ENCODE results near the gene CEP85L. TPM values are rescaled to one million over a fixed set of nuclear protein-coding genes. Genes with fewer than 3 reads are reported as not detected.

The CEP85L gene
- total RNA-seq, 1 experiment from 2014 or later, result 4.9 TPM

DNA sequence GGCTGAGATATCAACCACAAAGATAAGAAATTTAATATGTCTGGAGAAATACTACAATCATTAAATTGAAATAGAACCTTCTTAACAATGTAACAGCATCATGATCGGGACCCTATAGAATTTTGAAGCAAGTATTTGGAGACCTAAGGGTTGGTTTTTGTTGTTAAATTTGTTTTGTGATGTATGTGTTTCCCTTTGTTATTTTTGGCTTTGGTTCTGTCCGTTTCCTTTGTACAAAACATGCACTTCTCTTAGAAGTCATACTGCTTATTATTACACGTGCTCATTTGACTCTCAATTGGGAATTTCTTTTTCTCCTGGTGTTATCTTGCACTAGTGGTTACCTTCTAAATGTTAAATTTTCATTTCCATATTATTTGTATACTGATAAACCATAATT lies 107.3 kb downstream of the CEP85L start:
- ChIA-PET RAD21 (ENCODE audit: low non-redundant PET in 1 of 2, low total read pairs in 2 of 2, uncharacterized antibody in 2 of 2, unreplicated experiment in 2 of 2) (no interaction called here), POLR2A (no interaction called here), CTCF (no interaction called here)
- Histone ChIP-seq H3K79me2 (ENCODE audit: insufficient read depth, low read length) (no peaks in the 10 kb centered on the region), H3K9ac (ENCODE audit: low read length) (no peak overlapping the region), H3K27ac (ENCODE audit: low read depth, low read length) (no peak overlapping the region), H3K36me3 (ENCODE audit: control insufficient read depth in 1 of 2, insufficient read depth in 2 of 2, low read length in 2 of 2) (no peaks in the 10 kb centered on the region), H4K20me1 (ENCODE audit: insufficient read depth) (no peaks in the 10 kb centered on the region), H2AFZ (ENCODE audit: low read depth, low read length, poor library complexity, severe bottlenecking) (no peak overlapping the region), H3K9me3 (ENCODE audit: control insufficient read depth in 1 of 2, insufficient read depth in 1 of 2, low read depth in 1 of 2, low read length in 2 of 2) (no peaks in the 10 kb centered on the region), H3K4me1 (ENCODE audit: control insufficient read depth in 1 of 2, insufficient read depth in 2 of 2, low read length in 2 of 2) (no peaks in the 10 kb centered on the region), H3K9me2 (ENCODE audit: insufficient read depth) (no peaks in the 10 kb centered on the region), H3K4me2 (ENCODE audit: low read length) (no peak overlapping the region), H3K4me3 (replicated peaks in 1 of 2; ENCODE audit: low read depth in 1 of 2, low read length in 2 of 2) (no peak overlapping the region), H3K27me3 (ENCODE audit: insufficient read depth, low read length) (no peaks in the 10 kb centered on the region)
- TF ChIP-seq, protein P1, sequence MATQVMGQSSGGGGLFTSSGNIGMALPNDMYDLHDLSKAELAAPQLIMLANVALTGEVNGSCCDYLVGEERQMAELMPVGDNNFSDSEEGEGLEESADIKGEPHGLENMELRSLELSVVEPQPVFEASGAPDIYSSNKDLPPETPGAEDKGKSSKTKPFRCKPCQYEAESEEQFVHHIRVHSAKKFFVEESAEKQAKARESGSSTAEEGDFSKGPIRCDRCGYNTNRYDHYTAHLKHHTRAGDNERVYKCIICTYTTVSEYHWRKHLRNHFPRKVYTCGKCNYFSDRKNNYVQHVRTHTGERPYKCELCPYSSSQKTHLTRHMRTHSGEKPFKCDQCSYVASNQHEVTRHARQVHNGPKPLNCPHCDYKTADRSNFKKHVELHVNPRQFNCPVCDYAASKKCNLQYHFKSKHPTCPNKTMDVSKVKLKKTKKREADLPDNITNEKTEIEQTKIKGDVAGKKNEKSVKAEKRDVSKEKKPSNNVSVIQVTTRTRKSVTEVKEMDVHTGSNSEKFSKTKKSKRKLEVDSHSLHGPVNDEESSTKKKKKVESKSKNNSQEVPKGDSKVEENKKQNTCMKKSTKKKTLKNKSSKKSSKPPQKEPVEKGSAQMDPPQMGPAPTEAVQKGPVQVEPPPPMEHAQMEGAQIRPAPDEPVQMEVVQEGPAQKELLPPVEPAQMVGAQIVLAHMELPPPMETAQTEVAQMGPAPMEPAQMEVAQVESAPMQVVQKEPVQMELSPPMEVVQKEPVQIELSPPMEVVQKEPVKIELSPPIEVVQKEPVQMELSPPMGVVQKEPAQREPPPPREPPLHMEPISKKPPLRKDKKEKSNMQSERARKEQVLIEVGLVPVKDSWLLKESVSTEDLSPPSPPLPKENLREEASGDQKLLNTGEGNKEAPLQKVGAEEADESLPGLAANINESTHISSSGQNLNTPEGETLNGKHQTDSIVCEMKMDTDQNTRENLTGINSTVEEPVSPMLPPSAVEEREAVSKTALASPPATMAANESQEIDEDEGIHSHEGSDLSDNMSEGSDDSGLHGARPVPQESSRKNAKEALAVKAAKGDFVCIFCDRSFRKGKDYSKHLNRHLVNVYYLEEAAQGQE (IDR thresholded peaks at IDR 0.05; ENCODE audit: low read depth), result no peak
- TF ChIP-seq ZNF274 (IDR thresholded peaks at IDR 0.05; ENCODE audit: low read depth, low read length) (no peak), CTCF (IDR thresholded peaks at IDR 0.05 in 2 of 3, conservative IDR thresholded peaks at IDR 0.05 in 1 of 3; ENCODE audit: borderline replicate concordance in 1 of 3, insufficient read depth in 1 of 3, low read depth in 2 of 3, low read length in 2 of 3) (no peak), EZH2phosphoT487 (IDR thresholded peaks at IDR 0.05; ENCODE audit: borderline replicate concordance) (no peak), JUND (IDR thresholded peaks at IDR 0.05) (no peak), YY1 (IDR thresholded peaks at IDR 0.05; ENCODE audit: extremely low read depth, insufficient replicate concordance, low read depth, low read length) (no peak), EGR1 (IDR thresholded peaks at IDR 0.05; ENCODE audit: low read depth) (no peak), ELF1 (IDR thresholded peaks at IDR 0.05; ENCODE audit: borderline replicate concordance, low read depth) (no peak), TCF7L2 (IDR thresholded peaks at IDR 0.05; ENCODE audit: borderline replicate concordance, extremely low read depth, insufficient read depth, insufficient read length) (no peak), ZFX (IDR thresholded peaks at IDR 0.05) (no peak), SRF (IDR thresholded peaks at IDR 0.05; ENCODE audit: low read depth) (no peak), CBX3 (IDR thresholded peaks at IDR 0.05; ENCODE audit: low read depth) (no peak), FOSL1 (IDR thresholded peaks at IDR 0.05; ENCODE audit: low read depth) (no peak), SIN3A (IDR thresholded peaks at IDR 0.05; ENCODE audit: low read depth) (no peak)
- TF ChIP-seq, protein P2, sequence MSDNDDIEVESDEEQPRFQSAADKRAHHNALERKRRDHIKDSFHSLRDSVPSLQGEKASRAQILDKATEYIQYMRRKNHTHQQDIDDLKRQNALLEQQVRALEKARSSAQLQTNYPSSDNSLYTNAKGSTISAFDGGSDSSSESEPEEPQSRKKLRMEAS (IDR thresholded peaks at IDR 0.05), result no peak
- TF ChIP-seq, protein P3, sequence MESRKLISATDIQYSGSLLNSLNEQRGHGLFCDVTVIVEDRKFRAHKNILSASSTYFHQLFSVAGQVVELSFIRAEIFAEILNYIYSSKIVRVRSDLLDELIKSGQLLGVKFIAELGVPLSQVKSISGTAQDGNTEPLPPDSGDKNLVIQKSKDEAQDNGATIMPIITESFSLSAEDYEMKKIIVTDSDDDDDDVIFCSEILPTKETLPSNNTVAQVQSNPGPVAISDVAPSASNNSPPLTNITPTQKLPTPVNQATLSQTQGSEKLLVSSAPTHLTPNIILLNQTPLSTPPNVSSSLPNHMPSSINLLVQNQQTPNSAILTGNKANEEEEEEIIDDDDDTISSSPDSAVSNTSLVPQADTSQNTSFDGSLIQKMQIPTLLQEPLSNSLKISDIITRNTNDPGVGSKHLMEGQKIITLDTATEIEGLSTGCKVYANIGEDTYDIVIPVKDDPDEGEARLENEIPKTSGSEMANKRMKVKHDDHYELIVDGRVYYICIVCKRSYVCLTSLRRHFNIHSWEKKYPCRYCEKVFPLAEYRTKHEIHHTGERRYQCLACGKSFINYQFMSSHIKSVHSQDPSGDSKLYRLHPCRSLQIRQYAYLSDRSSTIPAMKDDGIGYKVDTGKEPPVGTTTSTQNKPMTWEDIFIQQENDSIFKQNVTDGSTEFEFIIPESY (IDR thresholded peaks at IDR 0.05; ENCODE audit: extremely low read depth, insufficient replicate concordance, low read length), result no peak
- ATAC-seq, result no peak
- no peak for DNase-seq (ENCODE audit: low read depth, low spot score)
- BruUV-seq (replicated peaks), result no TSS peak
- intact Hi-C loops (cut with micrococcal nuclease), result no loop called here

Measured in HCT116 (cell line).